HG03520 (cell line): ENCODE data around the gene MIEF1.
A peak's percentile ranks its signal among the peaks of the same experiment; 100 is the strongest.

Source experiments
- ATAC-seq: cut with Tn5 transposase; IDR thresholded peaks from one replicate; pipeline ENCODE4 v1.9.1; 2021; ENCODE audit warnings: mild to moderate bottlenecking, moderate library complexity; ENCODE audit not compliant: unreplicated experiment

Gene MIEF1

DNA sequence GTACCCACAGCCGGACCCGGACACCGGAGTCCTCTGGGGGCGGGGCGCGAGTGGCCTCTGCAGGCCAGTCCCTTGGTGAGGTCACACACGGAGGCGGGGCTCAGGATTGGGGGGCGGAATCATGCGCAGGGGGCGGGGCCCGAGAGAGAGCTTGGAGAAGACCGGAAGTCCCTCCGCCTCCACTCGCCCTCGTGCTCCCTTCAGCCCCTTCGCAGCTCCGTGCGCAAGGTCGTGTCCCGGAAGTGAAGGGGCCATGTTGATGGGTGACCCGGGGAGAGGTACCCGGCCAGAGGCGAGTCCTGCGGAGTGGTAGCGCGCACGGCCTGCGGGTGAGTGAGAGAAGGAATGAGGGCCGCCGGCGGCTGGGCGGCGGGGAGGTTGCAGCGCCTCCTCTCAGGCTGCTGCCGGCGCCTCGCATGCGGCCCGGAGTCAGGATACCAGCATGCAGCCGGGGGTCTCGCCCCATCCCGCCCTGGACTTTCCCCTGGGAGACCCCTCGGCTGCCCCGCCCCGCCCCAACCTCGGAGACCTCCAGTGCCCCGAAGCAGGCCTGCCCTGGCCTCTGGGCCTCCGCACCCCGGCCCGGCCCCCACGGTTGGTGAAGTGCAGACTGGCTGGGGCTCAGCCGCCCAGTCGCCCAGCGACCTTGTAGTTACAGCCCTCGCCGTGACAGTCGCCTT is at the start of gene MIEF1:
Gene MIEF1 (plus strand): TSS at position 182 of the 680 bp plus-strand sequence. CDS start 9,005 bp downstream, outside the sequence.
- ATAC-seq, result peak; percentile 85

DNA sequence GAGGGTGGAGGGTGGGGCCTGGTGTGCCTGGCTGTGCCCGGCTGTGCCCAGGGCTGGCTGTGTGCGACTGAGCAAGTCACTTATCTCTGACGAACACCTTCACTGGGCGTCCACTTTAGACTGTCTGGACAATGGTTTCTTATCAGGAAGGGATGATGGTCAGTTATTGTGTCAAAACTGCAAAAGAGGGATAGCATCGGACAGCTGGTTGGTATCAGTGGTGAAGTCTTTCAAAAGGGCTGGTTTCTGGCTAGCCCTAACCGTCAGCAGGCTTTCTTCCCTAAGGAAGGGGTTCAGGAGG is 49.4 kb upstream of the MIEF1 start:
- ATAC-seq, result no peak

DNA sequence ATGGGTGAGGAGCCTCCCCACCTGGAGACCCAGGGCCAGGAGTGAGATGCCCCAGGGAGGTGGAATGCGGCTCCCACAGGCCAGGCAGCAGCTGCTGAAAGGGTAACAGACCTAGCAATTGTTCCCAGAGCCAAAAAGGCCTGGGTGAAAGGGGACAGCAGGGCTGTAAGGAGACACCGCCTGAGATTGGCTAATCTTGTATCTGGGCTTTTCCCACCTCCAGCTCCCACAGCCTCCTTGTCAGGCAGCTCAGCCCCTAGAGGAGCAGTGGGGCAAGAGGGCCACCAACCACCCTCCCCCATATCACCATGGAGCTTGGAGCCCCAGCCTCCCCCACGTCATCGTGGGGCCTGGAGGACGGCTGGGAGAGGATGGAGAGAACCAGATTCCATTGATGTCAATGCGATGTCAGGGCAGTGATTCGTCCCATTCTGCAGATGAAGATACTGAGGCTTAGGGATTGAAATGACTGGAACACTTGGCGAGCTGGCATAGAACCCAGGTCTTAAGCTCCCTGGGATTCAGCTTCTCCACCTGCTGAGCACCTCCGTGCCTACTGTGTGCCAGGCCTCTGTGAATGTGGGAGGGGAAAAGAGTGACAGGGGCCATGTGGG is 48.2 kb upstream of the MIEF1 start:
- no peak for ATAC-seq

DNA sequence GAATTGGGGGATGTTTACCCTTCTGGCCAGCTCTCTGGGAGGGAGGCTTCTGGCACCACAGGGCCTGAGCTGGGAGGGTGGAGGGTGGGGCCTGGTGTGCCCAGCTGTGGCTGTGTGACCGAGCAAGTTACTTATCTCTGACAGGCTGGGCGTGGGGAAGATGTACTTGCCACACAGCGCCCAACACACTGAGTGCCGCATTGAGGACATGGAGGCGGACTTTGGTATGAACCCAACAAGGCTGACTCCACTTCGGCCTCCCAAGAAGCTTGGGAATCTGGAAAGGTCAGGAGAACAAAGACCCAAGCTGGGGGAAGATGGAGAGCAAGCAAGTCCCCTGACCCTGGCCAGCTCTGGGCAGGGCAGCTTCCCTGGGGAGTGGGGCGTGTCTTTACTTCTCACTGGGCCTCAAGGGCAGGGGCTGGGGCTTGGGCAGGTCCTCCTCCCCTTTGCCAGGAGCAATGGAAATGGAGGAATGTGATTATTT is 47.7 kb upstream of the MIEF1 start:
- no peak for ATAC-seq

DNA sequence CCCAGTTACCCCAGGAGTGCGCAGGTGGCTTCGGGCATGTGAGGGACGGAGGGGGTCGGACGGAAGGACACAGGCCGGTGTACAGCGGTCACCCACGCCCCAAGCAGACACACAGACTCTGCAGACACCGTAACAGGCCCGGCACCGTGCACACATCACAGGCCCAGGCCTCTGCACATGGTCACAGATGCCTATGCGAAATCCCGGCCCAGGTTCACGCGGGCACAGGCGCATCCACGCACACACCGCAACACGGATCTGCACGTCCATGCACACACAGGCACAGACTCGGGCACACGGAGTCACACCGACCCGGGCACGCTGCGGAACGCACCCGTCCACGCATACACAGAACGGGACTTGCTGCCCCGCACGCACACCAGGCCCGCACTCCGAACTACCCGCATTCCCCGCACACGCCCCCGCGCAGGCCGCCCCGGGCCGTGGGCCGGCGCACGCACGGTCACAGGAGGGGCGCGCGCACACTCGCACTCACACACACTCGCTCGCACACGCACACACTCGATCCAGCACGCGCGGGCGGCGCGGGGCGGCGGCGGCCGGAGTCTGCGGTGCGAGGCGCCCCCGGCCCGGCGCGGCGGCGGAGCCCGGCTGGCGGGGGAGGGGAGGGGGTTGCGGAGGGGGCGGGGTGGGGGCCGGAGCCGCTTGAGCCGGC is 45.4 kb upstream of the MIEF1 start, which contains the start of gene MGAT3:
Gene MGAT3 (plus strand): TSS at position 491 of the 676 bp plus-strand sequence. CDS start 30,336 bp downstream, outside the sequence.
- no peak for ATAC-seq

DNA sequence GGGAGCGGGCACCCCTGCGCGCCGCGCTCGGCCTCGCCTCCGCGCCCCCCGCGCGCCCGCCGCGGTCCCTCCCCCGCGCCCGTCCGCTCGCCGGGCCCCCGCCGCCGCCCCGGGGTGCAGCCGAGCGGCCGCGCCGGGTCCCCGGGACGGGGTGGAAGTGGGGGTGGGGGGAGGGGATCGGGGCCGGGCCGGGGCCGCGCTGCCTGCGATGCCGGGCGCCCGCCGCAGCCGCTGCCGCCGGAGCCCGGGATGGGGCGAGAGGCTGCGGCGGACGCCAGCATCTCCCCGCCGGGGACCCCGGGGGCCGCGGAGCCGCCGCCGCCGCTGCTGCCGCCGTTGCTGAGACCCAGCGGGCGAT is 44.9 kb upstream of the MIEF1 start:
- ATAC-seq, result no peak

DNA sequence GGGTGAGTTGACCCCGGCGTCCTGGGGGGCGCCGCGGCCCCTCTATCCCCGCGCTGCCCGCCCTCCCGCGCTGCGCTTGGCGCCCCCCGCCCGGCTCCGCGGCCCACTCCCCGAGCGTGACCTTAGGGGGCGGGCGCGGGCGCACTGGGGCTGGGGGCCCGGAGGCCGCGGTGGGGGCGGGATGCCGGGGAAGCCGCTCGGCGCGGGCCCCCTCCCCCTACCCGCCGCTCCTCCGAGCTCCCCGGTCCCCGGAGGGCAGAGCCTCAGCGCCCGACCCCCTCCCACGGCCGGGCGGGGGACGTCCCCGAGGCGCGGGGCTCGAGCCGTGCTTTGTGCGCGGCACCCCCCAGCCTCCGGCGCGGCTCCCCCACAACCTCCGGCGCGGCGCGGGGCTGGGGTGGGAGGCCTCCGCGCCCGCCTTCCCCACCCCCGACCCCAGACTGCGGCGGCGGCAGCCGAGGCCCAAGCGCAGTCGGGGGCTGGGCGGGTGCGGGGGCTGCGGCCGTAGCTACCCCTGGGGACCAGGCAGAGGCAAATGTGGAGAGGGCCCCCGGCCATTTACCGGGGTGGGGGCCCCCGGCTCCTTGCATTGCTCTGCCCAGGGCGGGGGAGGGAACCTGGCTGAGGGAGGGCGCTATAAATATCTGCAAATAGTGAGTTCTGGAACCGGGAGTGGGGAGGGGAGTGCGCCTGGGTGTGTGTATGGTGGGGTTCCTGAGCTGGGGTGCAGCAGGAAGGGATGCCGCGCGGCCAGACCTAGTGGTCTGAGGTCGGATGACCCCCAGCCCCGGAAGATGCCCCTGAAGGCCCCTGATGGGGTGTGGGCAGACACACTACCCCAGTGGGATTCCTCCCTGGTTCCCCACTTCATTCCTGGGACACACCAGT is 44.3 kb upstream of the MIEF1 start:
- ATAC-seq, result no peak

DNA sequence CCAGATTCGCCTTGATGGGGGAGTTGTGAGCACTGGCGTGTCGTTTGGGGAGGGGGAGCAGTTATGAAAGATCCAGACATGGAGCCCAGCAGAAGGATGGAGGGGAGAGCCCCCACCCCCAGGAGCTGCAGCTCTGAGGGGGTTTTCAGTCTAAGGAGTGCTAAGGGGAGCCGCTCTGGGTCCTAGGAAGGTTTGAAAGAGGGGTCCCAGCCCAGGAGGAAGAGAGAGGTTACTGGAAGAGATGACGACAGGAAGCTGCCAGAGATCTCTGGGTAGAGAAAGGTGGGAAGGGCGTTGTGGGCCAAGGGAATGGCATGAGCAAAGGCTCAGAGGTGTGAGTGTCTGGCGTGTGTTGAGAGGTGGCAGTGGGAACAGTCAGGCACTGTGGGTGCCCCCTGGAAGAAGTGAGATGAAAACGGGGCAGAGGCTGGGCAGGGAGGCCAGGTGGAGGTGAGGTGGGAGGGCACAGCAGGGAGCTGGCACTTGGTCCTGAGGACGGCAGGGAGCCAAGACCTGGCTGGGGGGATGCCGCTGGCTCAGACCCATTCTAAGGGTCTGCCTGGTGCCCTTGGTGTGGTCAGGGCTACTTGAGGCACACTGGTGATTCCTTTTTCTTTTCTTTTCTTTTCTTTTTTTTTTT is 43.5 kb upstream of the MIEF1 start:
- no peak for ATAC-seq

DNA sequence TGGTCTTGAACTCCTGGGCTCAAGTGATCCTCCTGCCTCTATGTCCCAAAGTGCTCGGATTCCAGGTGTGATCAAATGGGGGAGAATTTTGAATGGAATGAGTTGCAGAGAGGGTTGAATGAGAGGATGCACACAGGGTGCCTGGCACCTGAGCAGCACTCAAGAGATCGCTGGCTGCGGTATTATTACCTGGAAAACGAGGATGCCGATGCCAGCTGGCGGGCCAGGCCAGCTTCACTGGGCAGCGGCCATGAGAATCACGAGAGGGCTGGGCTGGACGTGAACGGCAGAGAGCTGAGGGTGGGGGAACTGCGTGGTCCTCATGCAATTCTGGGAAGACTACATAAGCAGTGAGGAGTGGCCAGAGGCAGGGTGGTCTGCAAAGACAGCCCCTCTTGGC is 42.4 kb upstream of the MIEF1 start:
- ATAC-seq, result no peak

DNA sequence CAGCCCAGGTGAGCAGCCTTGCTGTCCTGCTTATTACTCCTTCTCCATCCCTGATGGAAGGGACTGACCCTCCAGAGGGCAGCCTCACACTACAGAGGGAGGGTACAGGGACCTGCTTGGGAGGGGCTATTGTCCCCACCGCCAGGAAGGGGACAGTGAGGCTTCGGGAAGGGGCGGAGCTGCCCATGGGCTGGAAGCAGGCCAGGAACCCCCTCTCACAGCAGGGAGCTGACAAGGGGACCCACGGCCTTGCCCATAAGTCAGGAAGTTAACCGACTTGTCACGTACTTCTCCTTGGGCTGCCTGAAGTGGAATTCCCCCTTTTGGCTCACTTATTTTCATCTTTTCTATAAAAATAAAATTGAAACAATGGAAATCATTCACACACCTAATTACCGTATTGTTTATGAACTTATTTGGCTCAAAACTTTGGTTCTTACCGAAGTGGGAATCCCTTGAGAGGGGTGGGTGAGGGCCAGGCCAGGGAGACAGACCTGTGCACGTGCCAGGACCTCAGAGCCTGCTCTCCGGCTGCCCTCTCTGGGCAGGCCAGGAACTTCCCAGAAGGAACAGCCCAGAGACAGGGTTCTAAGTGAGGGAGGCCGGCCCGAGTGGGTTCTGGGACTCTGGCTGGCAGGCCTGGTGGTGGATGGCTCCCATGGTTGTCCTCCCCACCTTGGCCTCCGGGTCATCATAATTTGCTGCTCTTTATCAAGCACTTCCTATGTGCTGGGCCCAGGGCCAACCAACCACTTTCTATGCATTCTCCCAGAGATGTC is 39.5 kb upstream of the MIEF1 start:
- no peak for ATAC-seq

DNA sequence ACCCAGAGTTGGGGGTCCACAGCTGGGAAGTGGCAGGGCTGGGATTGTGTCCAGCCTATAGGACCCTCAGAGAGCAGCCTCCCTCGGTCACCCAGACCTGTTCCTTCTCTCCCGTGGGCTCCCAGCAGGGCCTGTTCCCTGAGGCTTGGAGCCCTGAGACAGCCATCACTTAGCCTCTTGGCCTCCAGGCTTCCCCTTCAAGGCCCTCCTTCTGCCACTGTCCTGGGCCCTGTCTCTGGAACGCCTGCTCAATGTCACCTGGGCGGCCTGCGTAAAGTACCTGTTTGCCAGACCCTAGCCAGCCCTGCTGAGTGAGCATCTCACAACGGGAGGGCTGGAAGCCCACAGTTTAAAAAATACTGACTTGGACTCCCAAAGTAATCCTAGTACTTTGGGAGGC is 38.8 kb upstream of the MIEF1 start:
- ATAC-seq, result no peak

DNA sequence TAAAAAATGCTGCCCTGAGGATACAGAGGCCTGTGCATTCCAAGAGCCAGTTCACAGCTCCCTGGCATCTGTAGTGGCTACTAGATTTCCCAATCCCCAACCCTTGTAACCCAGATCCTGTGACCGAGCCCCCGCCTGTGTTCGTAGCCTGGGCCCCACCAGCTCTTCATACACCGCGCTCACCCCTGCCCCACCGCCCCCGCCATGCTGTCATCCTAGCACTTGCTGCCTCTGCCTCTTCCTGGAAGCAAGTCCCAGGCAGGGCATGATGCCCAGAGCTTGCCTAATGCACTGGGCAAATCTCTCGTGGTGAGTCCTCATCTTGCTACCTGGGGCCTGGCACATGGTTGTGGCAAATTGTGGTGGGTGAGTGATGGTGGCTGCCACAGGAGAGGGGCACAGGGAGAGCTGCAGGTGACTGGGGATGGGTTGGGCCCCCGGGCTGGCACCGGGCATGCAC is 38.1 kb upstream of the MIEF1 start:
- ATAC-seq, result no peak

DNA sequence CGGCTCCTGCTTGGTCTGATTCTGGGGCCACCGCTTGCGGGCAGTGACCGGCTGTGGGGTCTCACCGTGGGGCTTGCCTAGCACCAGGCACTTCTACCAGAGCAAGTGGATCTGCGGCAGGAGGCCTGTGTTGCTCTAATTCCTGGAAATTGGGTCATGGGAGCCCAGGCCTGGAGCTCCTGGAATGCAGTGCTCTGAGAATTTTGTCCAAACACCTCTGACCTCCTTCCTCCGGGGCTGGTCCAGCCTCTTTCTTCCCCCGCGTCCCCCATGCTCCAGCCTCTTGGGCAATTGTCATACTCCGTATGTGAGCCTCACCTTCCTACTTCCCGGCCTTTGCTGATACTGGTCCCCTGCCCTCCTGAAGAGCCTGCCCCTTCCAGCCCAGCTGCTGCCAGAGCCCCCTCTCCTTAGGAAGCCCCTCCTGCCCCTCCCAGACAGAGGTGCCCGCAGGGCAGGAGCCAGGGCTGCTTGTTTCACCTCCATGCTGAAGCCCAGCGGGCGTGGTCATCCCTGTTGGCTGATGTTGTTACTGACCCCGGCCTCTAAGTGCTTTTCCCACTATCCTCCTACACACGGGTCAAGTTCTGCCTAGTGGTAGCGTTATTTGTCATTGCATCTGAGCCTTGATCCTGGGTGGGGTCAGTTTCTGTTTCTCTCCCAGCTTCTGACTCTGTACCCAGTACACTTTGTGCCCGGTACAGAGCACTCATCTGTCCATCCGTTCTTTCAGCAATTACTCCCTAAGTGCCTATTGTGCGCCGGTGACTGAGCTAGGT is 35.7 kb upstream of the MIEF1 start:
- no peak for ATAC-seq

DNA sequence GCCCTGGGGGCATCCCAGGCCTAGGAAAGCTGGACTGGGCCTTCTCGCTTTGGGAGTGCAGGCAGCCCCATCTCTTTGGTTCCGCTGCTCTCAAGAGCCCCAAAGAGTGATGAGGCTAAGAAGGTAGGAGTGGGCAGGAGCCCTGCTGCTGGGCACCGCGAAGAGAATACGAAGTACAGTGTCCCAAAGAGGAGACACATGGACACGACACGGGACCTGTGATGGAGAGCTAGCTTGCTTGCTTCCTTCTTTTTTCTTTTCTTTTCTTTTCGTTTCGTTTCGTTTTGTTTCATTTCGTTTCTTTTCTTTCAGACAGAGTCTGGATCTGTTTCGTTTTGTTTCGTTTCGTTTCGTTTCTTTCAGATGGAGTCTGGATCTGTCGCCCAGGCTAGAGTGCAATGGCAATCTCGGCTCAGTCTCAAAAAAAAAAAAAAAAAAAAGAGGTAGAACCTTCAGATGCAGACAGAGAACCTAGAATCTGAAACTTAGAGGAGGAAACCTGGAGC is 34.6 kb upstream of the MIEF1 start:
- no peak for ATAC-seq

DNA sequence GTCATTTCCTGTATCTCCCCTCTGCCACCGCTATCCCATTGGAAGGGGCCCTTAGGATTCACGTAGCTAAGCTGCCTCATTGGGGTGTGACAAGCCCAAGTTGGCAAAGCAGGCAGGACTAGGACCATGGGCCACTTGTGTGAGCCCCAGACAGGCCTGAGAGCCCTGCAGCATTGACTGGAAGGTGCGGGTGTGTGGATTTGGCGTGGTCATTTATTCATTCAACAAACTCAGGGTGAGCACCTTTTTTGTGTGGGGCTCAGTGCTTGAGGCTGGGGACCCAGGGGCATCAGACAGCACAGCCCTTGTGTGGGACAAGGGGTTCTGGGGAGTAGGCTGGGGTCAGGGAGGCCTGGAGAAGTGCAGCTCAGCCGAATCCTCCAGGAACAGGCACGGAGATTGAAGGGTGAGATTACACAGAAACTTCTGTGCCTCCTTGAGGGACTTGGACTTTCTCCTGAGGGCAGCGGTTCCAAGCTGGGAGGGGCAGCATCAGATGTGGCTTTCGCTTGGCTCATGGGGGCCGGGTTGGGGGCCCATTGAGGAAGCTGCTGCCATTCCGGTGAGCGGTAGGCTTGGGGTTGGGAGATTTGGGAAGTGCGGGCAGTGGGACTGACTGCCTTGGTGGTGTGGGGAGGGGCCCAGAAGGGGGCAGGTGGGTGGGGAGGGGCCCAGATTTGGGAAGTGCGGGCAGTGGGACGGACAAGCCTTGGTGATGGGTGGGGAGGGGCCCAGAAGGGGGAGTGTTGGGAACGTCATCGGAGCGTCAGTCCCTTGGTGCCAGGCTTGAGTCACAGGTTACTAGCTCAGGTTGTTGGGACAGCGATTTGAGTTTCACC is 33.4 kb upstream of the MIEF1 start:
- no peak for ATAC-seq

DNA sequence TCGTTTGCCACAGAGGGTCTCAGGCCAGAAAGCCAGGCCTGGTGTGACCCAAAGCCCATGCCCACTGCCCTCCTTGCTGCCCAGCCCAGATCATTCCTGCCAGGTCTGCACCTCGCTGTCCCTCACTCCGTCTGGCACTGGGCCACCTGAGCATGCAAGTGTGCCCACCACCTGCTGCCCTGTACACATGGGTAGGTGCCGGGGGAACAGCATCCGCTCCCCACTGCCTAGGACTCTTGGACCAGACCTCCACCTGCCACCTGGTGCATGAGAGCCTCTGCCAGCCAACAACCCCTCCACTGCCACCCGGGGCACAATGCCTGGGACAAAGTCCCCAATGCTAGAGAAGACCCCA is 32.8 kb upstream of the MIEF1 start:
- ATAC-seq, result no peak

DNA sequence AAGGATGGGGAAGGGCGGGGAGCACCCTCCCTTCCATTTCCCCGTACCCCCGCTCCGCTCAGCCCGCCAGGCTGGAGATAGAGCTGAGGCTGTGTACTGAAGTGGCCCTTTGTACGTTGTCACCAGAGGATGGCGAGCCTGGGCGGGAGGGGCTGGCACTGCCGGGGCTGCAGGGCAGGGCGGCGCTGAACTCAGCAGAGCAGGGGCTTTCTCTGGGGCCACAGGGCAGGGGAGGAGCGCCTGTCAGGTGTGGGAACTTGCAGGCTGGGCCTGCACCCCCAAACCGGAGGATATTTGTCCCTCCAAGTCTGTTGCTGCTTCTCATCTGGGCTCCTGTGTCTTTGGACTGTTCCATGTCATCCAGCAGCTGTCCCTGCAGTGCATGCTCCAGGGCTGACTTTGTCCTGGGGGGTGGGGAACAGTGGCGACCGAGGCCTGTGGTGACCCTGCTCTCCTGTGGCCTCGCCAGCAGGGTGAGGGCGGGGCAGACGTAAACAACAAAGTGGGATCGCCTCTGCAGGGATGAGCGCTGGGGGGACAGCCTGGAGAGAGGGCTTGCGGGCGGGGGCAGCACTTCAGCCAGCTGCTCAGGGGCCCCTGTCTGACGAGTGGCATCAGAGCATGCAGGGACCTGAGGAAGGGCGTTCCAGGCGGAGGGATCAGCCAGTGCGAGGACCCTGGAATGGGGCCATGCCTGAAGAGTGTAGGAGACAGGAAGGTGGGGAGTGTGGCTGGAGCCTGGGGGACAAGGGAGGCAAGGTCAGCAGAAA is 32.2 kb upstream of the MIEF1 start:
- ATAC-seq, result no peak
